Stimulated activated CD8-positive, alpha-beta memory T cell treated with anti-CD3 and anti-CD28 coated beads, Interleukin-2, amount 100 ng/mL, for 1 hour (primary cell): Measurements from ENCODE around the gene GALR3.

ENCODE experiments used
- DNase-seq, 2 donors: peaks; one replicate each; pipeline ENCODE4 v3.0.0-alpha.2; 2020; ENCODE audit warnings: low read depth in 2 of 2

The GALR3 gene

GRCh38 chr22:37824674-37825641 lies 1.8 kb downstream of the GALR3 start:
- DNase-seq: no peak

- no peak for DNase-seq
Observed at GRCh38 chr22:37827056-37827455, 3.9 kb downstream of the GALR3 start.

- no peak for DNase-seq
Observed at GRCh38 chr22:37830093-37830842, 7.1 kb downstream of the GALR3 start.

GRCh38 chr22:37831472-37831871 lies 8.3 kb downstream of the GALR3 start:
- DNase-seq: no peak

GRCh38 chr22:37832022-37832857 lies 9.1 kb downstream of the GALR3 start:
- DNase-seq: no peak

- DNase-seq: no peak
Observed at GRCh38 chr22:37842015-37842793, 19.0 kb downstream of the GALR3 start.

GRCh38 chr22:37843741-37844089 lies 20.5 kb downstream of the GALR3 start:
- peak in 1 of 2 donors; percentile 21 for DNase-seq

GRCh38 chr22:37844904-37845329 lies 21.7 kb downstream of the GALR3 start:
- no peak for DNase-seq

GRCh38 chr22:37846433-37846832 lies 23.3 kb downstream of the GALR3 start:
- DNase-seq: no peak

GRCh38 chr22:37848587-37849088 lies 25.5 kb downstream of the GALR3 start:
- DNase-seq: no peak

- peak; percentile 70 to 71 for DNase-seq
Observed at GRCh38 chr22:37849089-37849751, 26.0 kb downstream of the GALR3 start, which contains the start of gene EIF3L. EIF3L (plus strand) TSS chr22:37849419; CDS start chr22:37849450, 31 bp downstream.

GRCh38 chr22:37850801-37851200 lies 27.6 kb downstream of the GALR3 start:
- DNase-seq: no peak

GRCh38 chr22:37852418-37852817 lies 29.2 kb downstream of the GALR3 start:
- no peak for DNase-seq

- DNase-seq: no peak
Observed at GRCh38 chr22:37854946-37855345, 31.8 kb downstream of the GALR3 start.

- no peak for DNase-seq
Observed at GRCh38 chr22:37855462-37855861, 32.3 kb downstream of the GALR3 start.

GRCh38 chr22:37860796-37861421 lies 37.7 kb downstream of the GALR3 start:
- no peak for DNase-seq

- no peak for DNase-seq
Observed at GRCh38 chr22:37862570-37863325, 39.6 kb downstream of the GALR3 start.

GRCh38 chr22:37865510-37865909 lies 42.3 kb downstream of the GALR3 start:
- DNase-seq: no peak

- no peak for DNase-seq
Observed at GRCh38 chr22:37870273-37870672, 47.1 kb downstream of the GALR3 start.
